ENCODE data around the gene SLC9A9. TPM values are rescaled to one million over a fixed set of nuclear protein-coding genes. Genes with fewer than 3 reads are reported as not detected.

The SLC9A9 gene
- total and polyA plus RNA-seq, 7 donors = 1.3 to 5.4 (median 2.9) TPM

GRCh38 chr3:143648708-143649107, 199.6 kb downstream of the SLC9A9 start:
- no peak for TF ChIP-seq CTCF (IDR thresholded peaks at IDR 0.05)
- DNase-seq (no peak), ATAC-seq (no peak)
- H3K4me3 ChIP-seq = no peak overlapping the region
- intact Hi-C loops (cut with DNase I) = loop anchor here in 1 of 2 donors (10.0 kb wide), 1 partner anchor 204 kb away; no protein-coding TSS in a partner anchor
- 90% methylated on average over 7 of the region's 7 CpGs for WGBS, 3 donors
- H3K36me3 ChIP-seq (ENCODE audit: insufficient read depth in 1 of 2, low read depth in 1 of 2) = no peaks in the 10 kb centered on the region
- H3K9me3 ChIP-seq = no peaks in the 10 kb centered on the region
- H3K27ac ChIP-seq = no peak overlapping the region
- peaks cover 3% of the 10 kb centered on the region for H3K4me1 ChIP-seq
- no peaks in the 10 kb centered on the region for H3K27me3 ChIP-seq (ENCODE audit: insufficient read depth in 3 of 3, low read length in 2 of 3)

GRCh38 chr3:143648218-143648617, 200.1 kb downstream of the SLC9A9 start:
- Histone ChIP-seq H3K27ac (no peak overlapping the region), H3K4me3 (no peak overlapping the region), H3K4me1 (peaks cover 3% of the 10 kb centered on the region), H3K36me3 (ENCODE audit: insufficient read depth in 1 of 2, low read depth in 1 of 2) (no peaks in the 10 kb centered on the region), H3K9me3 (no peaks in the 10 kb centered on the region), H3K27me3 (ENCODE audit: insufficient read depth in 3 of 3, low read length in 2 of 3) (no peaks in the 10 kb centered on the region)
- intact Hi-C loops (cut with DNase I) = loop anchor here in 1 of 2 donors (10.0 kb wide), 1 partner anchor 203 kb away; no protein-coding TSS in a partner anchor
- DNase-seq = no peak
- ATAC-seq = no peak
- no peak for TF ChIP-seq CTCF (IDR thresholded peaks at IDR 0.05)
- 94 to 97% (median 95%) methylated on average over 14 of the region's 14 CpGs for WGBS, 3 donors

GRCh38 chr3:143644370-143645089, 203.7 kb downstream of the SLC9A9 start:
- Histone ChIP-seq H3K9me3 (no peaks in the 10 kb centered on the region), H3K4me3 (no peak overlapping the region), H3K36me3 (ENCODE audit: insufficient read depth in 1 of 2, low read depth in 1 of 2) (no peaks in the 10 kb centered on the region), H3K4me1 (peaks cover 3% of the 10 kb centered on the region), H3K27me3 (ENCODE audit: insufficient read depth in 3 of 3, low read length in 2 of 3) (no peaks in the 10 kb centered on the region), H3K27ac (no peak overlapping the region)
- peak; percentile 59 for TF ChIP-seq CTCF (IDR thresholded peaks at IDR 0.05)
- WGBS, 3 donors = 21 to 42% (median 26%) methylated on average over 4 of the region's 4 CpGs
- DNase-seq = no peak
- intact Hi-C loops (cut with DNase I) = loop anchor here in 1 of 2 donors (10.0 kb wide), 1 partner anchor 200 kb away; no protein-coding TSS in a partner anchor
- ATAC-seq = peak; percentile 46 to 84 (median 73)

GRCh38 chr3:143643905-143644304, 204.4 kb downstream of the SLC9A9 start:
- ATAC-seq (no peak), DNase-seq (no peak)
- peaks cover 3% of the 10 kb centered on the region for H3K4me1 ChIP-seq
- intact Hi-C loops (cut with DNase I) = loop anchor here in 1 of 2 donors (10.0 kb wide), 1 partner anchor 199 kb away; no protein-coding TSS in a partner anchor
- H3K27ac ChIP-seq = no peak overlapping the region
- 89 to 93% (median 91%) methylated on average over 1 of the region's 1 CpG for WGBS, 3 donors
- no peak overlapping the region for H3K4me3 ChIP-seq
- no peak for TF ChIP-seq CTCF (IDR thresholded peaks at IDR 0.05)
- no peaks in the 10 kb centered on the region for H3K9me3 ChIP-seq
- H3K36me3 ChIP-seq (ENCODE audit: insufficient read depth in 1 of 2, low read depth in 1 of 2) = no peaks in the 10 kb centered on the region
- no peaks in the 10 kb centered on the region for H3K27me3 ChIP-seq (ENCODE audit: insufficient read depth in 3 of 3, low read length in 2 of 3)

Measured in psoas muscle (tissue), 8 donors.